Cardiac fibroblast (primary cell): ENCODE results near the gene MAD1L1.

Source experiments
- DNase-seq, 2 donors: peaks; one replicate each; pipeline versions ENCODE4 v3.0.0 to v3.0.0-alpha.2; 2010; ENCODE audit warnings: low read depth in 2 of 2
- H3K4me3 ChIP-seq, 2 donors: replicated peaks in 1 of 2; 1 replicate in 1 of 2; 2 replicates in 1 of 2; pipeline ENCODE4 v1.5.1; 2011; ENCODE audit warnings: low read depth in 2 of 2, low read length in 2 of 2, mild to moderate bottlenecking in 2 of 2, moderate library complexity in 1 of 2
- CTCF ChIP-seq: IDR thresholded peaks from one replicate; pipeline ENCODE4 v1.5.1; 2011; ENCODE audit warnings: low read depth, mild to moderate bottlenecking, low read length, inconsistent platforms

Gene MAD1L1

DNA sequence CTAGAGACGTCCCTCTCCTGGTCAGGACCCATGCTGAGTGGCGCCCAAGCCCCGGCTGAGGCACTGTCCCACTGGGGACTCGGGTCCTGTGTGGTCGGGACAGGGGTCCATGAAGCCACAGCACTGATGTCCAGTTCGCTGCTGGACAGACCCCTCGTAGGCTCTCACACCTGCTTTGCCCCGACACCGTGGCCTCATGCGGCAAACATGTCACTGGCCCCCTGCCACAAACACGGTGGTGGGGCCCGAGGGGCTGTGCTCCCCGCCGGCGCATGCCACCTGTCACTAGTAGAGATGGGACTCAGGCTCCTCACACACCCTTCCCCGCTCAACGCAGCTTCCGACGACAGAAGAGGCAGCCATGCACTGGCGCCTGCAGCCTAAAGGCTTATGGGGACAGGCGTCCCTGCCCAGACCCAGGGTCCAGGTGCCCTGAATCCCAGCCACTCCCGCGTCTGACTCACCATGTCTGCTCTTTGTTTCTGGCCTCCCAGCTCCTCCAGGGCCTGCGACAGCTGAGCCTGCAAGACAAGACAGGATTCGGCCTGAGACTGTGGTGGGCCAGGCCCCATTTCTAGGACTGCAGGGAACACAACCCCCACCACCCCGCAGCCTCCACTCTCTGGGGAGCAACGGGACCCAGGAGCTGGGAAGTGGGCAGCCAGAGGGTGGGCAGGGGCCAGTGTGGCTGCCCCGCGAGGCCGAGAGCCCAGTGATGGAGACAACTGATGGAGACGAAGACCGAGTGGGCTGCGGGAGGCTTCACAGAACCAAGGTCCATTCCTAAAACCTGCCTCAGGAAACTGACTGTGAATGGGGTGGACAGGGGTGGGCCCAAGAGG lies 230.9 kb downstream of the MAD1L1 start:
- TF ChIP-seq CTCF, result no peak
- no peak overlapping the region for H3K4me3 ChIP-seq
- no peak for DNase-seq

DNA sequence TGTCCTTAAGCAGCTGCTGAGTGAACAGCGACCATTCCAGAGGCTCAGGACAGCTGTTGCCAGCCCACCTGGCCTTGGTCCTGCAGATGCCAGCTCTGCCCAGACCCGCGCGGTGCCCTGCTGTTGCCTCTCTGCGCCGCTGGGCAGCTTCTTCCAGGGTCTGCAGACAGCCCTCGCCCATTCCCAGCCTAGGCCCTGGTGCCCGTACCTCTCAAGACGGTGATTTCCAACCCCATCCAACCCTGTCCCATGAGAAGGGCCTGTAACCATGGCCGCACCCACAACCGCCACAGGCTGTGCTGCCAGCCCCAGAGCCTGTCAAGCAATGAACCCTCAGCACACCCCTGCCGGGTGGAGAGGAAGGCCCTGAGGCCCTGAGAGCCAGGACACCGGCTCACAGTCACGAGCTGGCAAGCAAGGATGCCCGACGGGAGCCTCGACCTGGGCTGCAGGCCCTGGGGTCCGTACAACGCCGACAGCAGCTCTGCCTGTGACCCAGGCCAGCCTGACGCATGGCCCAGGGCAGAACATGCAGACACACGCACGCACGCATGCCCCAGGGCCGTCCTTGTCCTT lies 231.9 kb downstream of the MAD1L1 start:
- no peak for TF ChIP-seq CTCF
- DNase-seq, result no peak

DNA sequence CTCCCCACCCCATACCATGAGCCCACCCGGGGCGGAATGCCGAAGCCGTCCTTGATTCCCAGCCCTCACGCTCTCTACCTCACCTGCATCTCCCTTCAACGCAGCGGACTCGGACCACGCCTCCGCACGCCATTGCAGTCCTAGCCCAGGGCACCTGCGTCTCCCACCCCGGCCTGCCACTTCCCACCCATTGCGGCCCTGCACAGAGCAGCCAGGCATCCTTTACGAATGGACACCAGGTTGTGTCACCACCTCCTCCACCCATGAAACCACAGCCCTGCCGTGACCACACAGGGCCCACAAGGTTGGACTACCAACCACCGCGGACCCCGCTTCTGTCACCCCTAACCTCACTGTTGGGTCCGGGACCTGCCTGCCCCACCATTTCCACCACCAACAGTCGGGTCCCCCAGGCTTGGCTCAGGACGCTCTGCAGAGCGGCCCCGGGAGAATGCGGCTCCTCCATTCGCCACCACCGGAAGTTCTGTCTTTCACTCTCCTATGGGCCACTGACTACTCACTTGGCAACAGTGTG lies 232.5 kb downstream of the MAD1L1 start:
- no peak for DNase-seq
- no peak overlapping the region for H3K4me3 ChIP-seq
- no peak for TF ChIP-seq CTCF

More for the DNA sequence above, 231.9 kb downstream of the MAD1L1 start:
- H3K4me3 ChIP-seq, result no peak overlapping the region

- DNase-seq, result no peak
- TF ChIP-seq CTCF, result no peak
- H3K4me3 ChIP-seq, result no peak overlapping the region
Measured at GRCh38 chr7:1999278-1999984, 233.3 kb downstream of the MAD1L1 start.

GRCh38 chr7:1998146-1998545 lies 234.6 kb downstream of the MAD1L1 start:
- no peak overlapping the region for H3K4me3 ChIP-seq
- no peak for DNase-seq
- TF ChIP-seq CTCF, result no peak

DNA sequence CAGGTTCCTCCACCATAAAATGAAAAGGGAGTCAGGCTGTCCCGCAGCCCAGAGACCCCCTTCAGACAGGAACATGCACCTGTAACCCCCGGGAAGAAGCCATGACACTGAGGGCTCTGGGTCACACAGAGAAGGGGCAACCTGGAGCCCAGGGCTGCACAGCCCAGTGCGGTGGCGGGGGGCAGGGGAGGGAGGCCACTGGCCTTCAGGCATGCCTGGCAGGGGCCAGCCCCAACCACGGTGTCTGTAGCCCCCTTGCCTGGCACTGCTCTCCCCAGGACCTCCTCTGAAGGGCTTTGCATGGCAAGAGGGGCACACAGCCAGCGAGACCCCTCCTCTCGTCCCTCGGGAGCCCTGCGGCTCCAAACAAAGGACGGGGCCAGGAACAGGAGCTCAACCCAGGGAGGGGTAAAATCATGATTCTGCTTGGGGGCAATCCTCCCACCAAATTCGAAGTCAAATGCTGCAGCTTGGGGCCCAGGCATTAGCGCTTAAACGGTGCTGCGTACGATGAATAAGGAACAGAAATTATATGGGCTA lies 235.1 kb downstream of the MAD1L1 start:
- TF ChIP-seq CTCF, result no peak
- H3K4me3 ChIP-seq, result no peak overlapping the region
- no peak for DNase-seq
